ENCODE results near the gene TMEM243. TPM values are rescaled to one million over a fixed set of nuclear protein-coding genes. Genes with fewer than 3 reads are reported as not detected.

TMEM243 gene
- total and polyA plus RNA-seq, 2 donors (not counting 1 experiment from before 2014, with no cell fraction given): 25.6 to 42.8 TPM

- Histone ChIP-seq H3K36me3 (ENCODE audit: control insufficient read depth, insufficient read depth, low read length) (no peaks in the 10 kb centered on the region), H4K20me1 (ENCODE audit: control insufficient read depth, extremely low read depth, insufficient read depth, low read length) (no peaks in the 10 kb centered on the region), H3K4me2 (ENCODE audit: extremely low read depth, insufficient read depth, low read length) (no peak overlapping the region), H3K4me3 (replicated peaks in 1 of 4; ENCODE audit: control extremely low read depth in 1 of 4, insufficient read depth in 1 of 4, low read depth in 3 of 4, low read length in 4 of 4) (no peak overlapping the region), H3K27ac (ENCODE audit: insufficient read depth, low read length) (no peak overlapping the region), H3K79me2 (ENCODE audit: control insufficient read depth, insufficient read depth, low read length) (no peaks in the 10 kb centered on the region), H2AFZ (ENCODE audit: low read length) (no peak overlapping the region), H3K9me3 (ENCODE audit: control insufficient read depth, insufficient read depth, low read depth, low read length) (no peaks in the 10 kb centered on the region), H3K4me1 (ENCODE audit: control insufficient read depth, extremely low read depth, insufficient read depth, low read length) (no peaks in the 10 kb centered on the region), H3K9ac (ENCODE audit: insufficient read depth, low read length) (no peak overlapping the region), H3K27me3 (ENCODE audit: control insufficient read depth, insufficient read depth, low read length) (peaks cover 5% of the 10 kb centered on the region)
- TF ChIP-seq CTCF (conservative IDR thresholded peaks at IDR 0.05 in 1 of 2, IDR thresholded peaks at IDR 0.05 in 1 of 2; ENCODE audit: low read depth in 1 of 2, low read length in 2 of 2) (no peak), EZH2 (IDR thresholded peaks at IDR 0.05; ENCODE audit: low read length, missing control alignments) (no peak)
- no peak for DNase-seq (ENCODE audit: low read depth in 2 of 2)
Measured at GRCh38 chr7:87231711-87232110, 12.2 kb upstream of the TMEM243 start.

GRCh38 chr7:87231258-87231657, 11.7 kb upstream of the TMEM243 start:
- no peak overlapping the region for H3K9ac ChIP-seq (ENCODE audit: insufficient read depth, low read length)
- H3K9me3 ChIP-seq (ENCODE audit: control insufficient read depth, insufficient read depth, low read depth, low read length): no peaks in the 10 kb centered on the region
- peaks cover 5% of the 10 kb centered on the region for H3K27me3 ChIP-seq (ENCODE audit: control insufficient read depth, insufficient read depth, low read length)
- H4K20me1 ChIP-seq (ENCODE audit: control insufficient read depth, extremely low read depth, insufficient read depth, low read length): no peaks in the 10 kb centered on the region
- no peak overlapping the region for H2AFZ ChIP-seq (ENCODE audit: low read length)
- no peak overlapping the region for H3K4me3 ChIP-seq (replicated peaks in 1 of 4; ENCODE audit: control extremely low read depth in 1 of 4, insufficient read depth in 1 of 4, low read depth in 3 of 4, low read length in 4 of 4)
- H3K4me2 ChIP-seq (ENCODE audit: extremely low read depth, insufficient read depth, low read length): no peak overlapping the region
- DNase-seq (ENCODE audit: low read depth in 2 of 2): no peak
- TF ChIP-seq EZH2 (IDR thresholded peaks at IDR 0.05; ENCODE audit: low read length, missing control alignments): no peak
- TF ChIP-seq CTCF (conservative IDR thresholded peaks at IDR 0.05 in 1 of 2, IDR thresholded peaks at IDR 0.05 in 1 of 2; ENCODE audit: low read depth in 1 of 2, low read length in 2 of 2): no peak
- H3K36me3 ChIP-seq (ENCODE audit: control insufficient read depth, insufficient read depth, low read length): no peaks in the 10 kb centered on the region
- H3K4me1 ChIP-seq (ENCODE audit: control insufficient read depth, extremely low read depth, insufficient read depth, low read length): no peaks in the 10 kb centered on the region
- no peak overlapping the region for H3K27ac ChIP-seq (ENCODE audit: insufficient read depth, low read length)
- H3K79me2 ChIP-seq (ENCODE audit: control insufficient read depth, insufficient read depth, low read length): no peaks in the 10 kb centered on the region

GRCh38 chr7:87226495-87226894, 7.0 kb upstream of the TMEM243 start:
- no peak overlapping the region for H3K4me2 ChIP-seq (ENCODE audit: extremely low read depth, insufficient read depth, low read length)
- H3K79me2 ChIP-seq (ENCODE audit: control insufficient read depth, insufficient read depth, low read length): no peaks in the 10 kb centered on the region
- H3K4me1 ChIP-seq (ENCODE audit: control insufficient read depth, extremely low read depth, insufficient read depth, low read length): no peaks in the 10 kb centered on the region
- TF ChIP-seq CTCF (conservative IDR thresholded peaks at IDR 0.05 in 1 of 2, IDR thresholded peaks at IDR 0.05 in 1 of 2; ENCODE audit: low read depth in 1 of 2, low read length in 2 of 2) (no peak), EZH2 (IDR thresholded peaks at IDR 0.05; ENCODE audit: low read length, missing control alignments) (no peak)
- H3K9ac ChIP-seq (ENCODE audit: insufficient read depth, low read length): no peak overlapping the region
- no peak overlapping the region for H3K27ac ChIP-seq (ENCODE audit: insufficient read depth, low read length)
- no peak overlapping the region for H2AFZ ChIP-seq (ENCODE audit: low read length)
- DNase-seq (ENCODE audit: low read depth in 2 of 2): no peak
- no peaks in the 10 kb centered on the region for H3K9me3 ChIP-seq (ENCODE audit: control insufficient read depth, insufficient read depth, low read depth, low read length)
- no peaks in the 10 kb centered on the region for H3K36me3 ChIP-seq (ENCODE audit: control insufficient read depth, insufficient read depth, low read length)
- H4K20me1 ChIP-seq (ENCODE audit: control insufficient read depth, extremely low read depth, insufficient read depth, low read length): no peaks in the 10 kb centered on the region
- peaks cover 6% of the 10 kb centered on the region for H3K27me3 ChIP-seq (ENCODE audit: control insufficient read depth, insufficient read depth, low read length)
- no peak overlapping the region for H3K4me3 ChIP-seq (replicated peaks in 1 of 4; ENCODE audit: control extremely low read depth in 1 of 4, insufficient read depth in 1 of 4, low read depth in 3 of 4, low read length in 4 of 4)
